ENCODE data around the gene ZNF419. TPM values are rescaled to one million over a fixed set of nuclear protein-coding genes. Genes with fewer than 3 reads are reported as not detected.

Gene ZNF419
- polyA plus RNA-seq, 1 donor = 26.3 TPM

- DNase-seq = peak; percentile 88
Measured at GRCh38 chr19:57527136-57527881, 39.8 kb downstream of the ZNF419 start, which contains the start of gene ZNF549. Gene ZNF549 (plus strand): TSS chr19:57527356. CDS start chr19:57527574, 218 bp downstream.

DNA sequence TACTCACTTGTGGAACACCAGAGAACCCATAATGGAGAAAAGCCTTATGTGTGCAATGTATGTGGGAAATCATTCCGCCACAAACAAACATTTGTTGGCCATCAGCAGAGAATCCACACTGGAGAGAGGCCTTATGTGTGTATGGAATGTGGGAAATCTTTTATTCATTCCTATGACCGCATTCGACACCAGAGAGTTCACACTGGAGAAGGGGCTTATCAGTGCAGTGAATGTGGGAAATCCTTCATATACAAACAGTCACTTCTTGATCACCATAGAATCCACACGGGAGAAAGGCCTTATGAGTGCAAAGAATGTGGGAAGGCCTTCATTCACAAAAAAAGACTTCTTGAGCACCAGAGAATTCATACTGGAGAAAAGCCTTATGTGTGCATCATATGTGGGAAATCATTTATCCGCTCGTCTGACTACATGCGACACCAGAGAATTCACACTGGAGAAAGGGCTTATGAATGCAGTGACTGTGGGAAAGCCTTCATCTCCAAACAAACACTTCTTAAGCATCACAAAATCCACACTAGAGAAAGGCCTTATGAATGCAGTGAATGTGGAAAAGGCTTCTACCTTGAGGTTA lies 50.5 kb downstream of the ZNF419 start:
- DNase-seq = no peak

Other genes starting within 250 kb of the ZNF419 start
- 7.6 TPM for gene ZNF805, start 247.1 kb upstream of the ZNF419 start, polyA plus RNA-seq (ENCODE audit: insufficient read length)
- 3.9 TPM for gene ZNF460, start 207.3 kb upstream of the ZNF419 start, polyA plus RNA-seq (ENCODE audit: insufficient read length)
- gene ZNF543, start 167.3 kb upstream of the ZNF419 start, polyA plus RNA-seq (ENCODE audit: insufficient read length) = 10.0 TPM
- gene ZNF304, start 136.5 kb upstream of the ZNF419 start, polyA plus RNA-seq (ENCODE audit: insufficient read length) = 20.0 TPM
- 14.6 TPM for gene TRAPPC2B, start 124.2 kb upstream of the ZNF419 start, polyA plus RNA-seq (ENCODE audit: insufficient read length)
- gene ZNF547, start 124.2 kb upstream of the ZNF419 start, polyA plus RNA-seq (ENCODE audit: insufficient read length) = 7.3 TPM
- 34.8 TPM for gene ZNF548, start 97.9 kb upstream of the ZNF419 start, polyA plus RNA-seq (ENCODE audit: insufficient read length)
- 17.7 TPM for gene ZNF17, start 76.6 kb upstream of the ZNF419 start, polyA plus RNA-seq (ENCODE audit: insufficient read length)
- 15.2 TPM for gene ZNF749, start 52.4 kb upstream of the ZNF419 start, polyA plus RNA-seq (ENCODE audit: insufficient read length)
- gene VN1R1, start 30.6 kb upstream of the ZNF419 start, polyA plus RNA-seq (ENCODE audit: insufficient read length) = 7.6 TPM
- gene ZNF772, start 10.2 kb upstream of the ZNF419 start, polyA plus RNA-seq (ENCODE audit: insufficient read length) = 27.2 TPM
- 16.6 TPM for gene ZNF773, start 12.2 kb downstream of the ZNF419 start, polyA plus RNA-seq (ENCODE audit: insufficient read length)
- gene ZNF549, start 39.6 kb downstream of the ZNF419 start, polyA plus RNA-seq (ENCODE audit: insufficient read length) = 20.9 TPM
- gene ZNF550, start 72.1 kb downstream of the ZNF419 start, polyA plus RNA-seq (ENCODE audit: insufficient read length) = 22.9 TPM
- gene ZNF416, start 91.2 kb downstream of the ZNF419 start, polyA plus RNA-seq (ENCODE audit: insufficient read length) = 9.3 TPM
- 24.8 TPM for gene ZIK1, start 96.4 kb downstream of the ZNF419 start, polyA plus RNA-seq (ENCODE audit: insufficient read length)
- 7.2 TPM for gene ZNF530, start 112.1 kb downstream of the ZNF419 start, polyA plus RNA-seq (ENCODE audit: insufficient read length)
- 31.3 TPM for gene ZNF134, start 126.5 kb downstream of the ZNF419 start, polyA plus RNA-seq (ENCODE audit: insufficient read length)
- 48.8 TPM for gene ZNF211, start 145.4 kb downstream of the ZNF419 start, polyA plus RNA-seq (ENCODE audit: insufficient read length)
- 0.17 TPM for gene ZSCAN4, start 181.2 kb downstream of the ZNF419 start, polyA plus RNA-seq (ENCODE audit: insufficient read length)
- gene ZNF551, start 194.2 kb downstream of the ZNF419 start, polyA plus RNA-seq (ENCODE audit: insufficient read length) = 20.3 TPM
- gene ZNF154, start 221.5 kb downstream of the ZNF419 start, polyA plus RNA-seq (ENCODE audit: insufficient read length) = 42.4 TPM
- 24.4 TPM for gene ZNF671, start 239.9 kb downstream of the ZNF419 start, polyA plus RNA-seq (ENCODE audit: insufficient read length)

Measured in left kidney (tissue), 2 donors.